Neuronal stem cell (in vitro differentiated cells): Measurements from ENCODE around the gene DNMT3L.

Source experiments
- DNase-seq: peaks from one replicate; pipeline ENCODE4 v3.0.0-alpha.2; 2013; ENCODE audit warnings: low spot score
- H2AFZ ChIP-seq: one replicate; pipeline ENCODE4 v1.6.1; 2013; ENCODE audit warnings: mild to moderate bottlenecking, low read length, inconsistent platforms
- H2AK5ac ChIP-seq: 2 replicates; pipeline ENCODE4 v1.6.1; 2013; ENCODE audit warnings: low read depth, mild to moderate bottlenecking, inconsistent platforms, low read length, moderate library complexity, mixed read lengths
- H2BK120ac ChIP-seq: 2 replicates; pipeline ENCODE4 v1.6.1; 2013; ENCODE audit warnings: low read depth, mild to moderate bottlenecking, inconsistent platforms, low read length, moderate library complexity, mixed read lengths
- H2BK12ac ChIP-seq: one replicate; pipeline ENCODE4 v1.6.1; 2013; ENCODE audit warnings: low read length, inconsistent platforms
- H2BK15ac ChIP-seq: 2 replicates; pipeline ENCODE4 v1.6.1; 2013; ENCODE audit warnings: mild to moderate bottlenecking, low read length, inconsistent platforms, mixed read lengths
- H2BK5ac ChIP-seq: one replicate; pipeline ENCODE4 v1.6.1; 2013; ENCODE audit warnings: inconsistent platforms, mild to moderate bottlenecking, low read length, moderate library complexity
- H3K14ac ChIP-seq: one replicate; pipeline ENCODE4 v1.6.1; 2013; ENCODE audit warnings: low read length, inconsistent platforms
- H3K18ac ChIP-seq: 2 replicates; pipeline ENCODE4 v1.6.1; 2013; ENCODE audit warnings: low read length, inconsistent platforms
- H3K23ac ChIP-seq: 2 replicates; pipeline ENCODE4 v1.6.1; 2013; ENCODE audit warnings: low read depth, mild to moderate bottlenecking, mixed read lengths, low read length, inconsistent platforms; ENCODE audit not compliant: poor library complexity
- H3K27ac ChIP-seq: replicated peaks from 3 replicates; pipeline ENCODE4 v1.5.1; 2013; ENCODE audit warnings: low read length, inconsistent platforms
- H3K27me3 ChIP-seq, 3 experiments: 2 replicates each; pipeline ENCODE4 v1.6.1; 2013; ENCODE audit warnings: low read length in 3 of 3, mild to moderate bottlenecking in 2 of 3, inconsistent platforms in 1 of 3, low read depth in 1 of 3, mixed read lengths in 1 of 3, moderate library complexity in 1 of 3; ENCODE audit not compliant: control insufficient read depth in 3 of 3, insufficient read depth in 3 of 3
- H3K36me3 ChIP-seq, 2 donors: replicated peaks in 1 of 2; 2 replicates each; pipeline ENCODE4 v1.6.1; 2013; ENCODE audit warnings: low read length in 2 of 2; ENCODE audit not compliant: control insufficient read depth in 2 of 2, insufficient read depth in 2 of 2
- H3K4ac ChIP-seq: 2 replicates; pipeline ENCODE4 v1.6.1; 2013; ENCODE audit warnings: inconsistent platforms, mild to moderate bottlenecking, low read length, moderate library complexity
- H3K4me1 ChIP-seq, 2 donors: 1 replicate in 1 of 2; 2 replicates in 1 of 2; pipeline ENCODE4 v1.6.1; 2013; ENCODE audit warnings: low read length in 2 of 2, low read depth in 1 of 2; ENCODE audit not compliant: control insufficient read depth in 2 of 2, insufficient read depth in 1 of 2
- H3K4me2 ChIP-seq: one replicate; pipeline ENCODE4 v1.6.1; 2013; ENCODE audit warnings: mild to moderate bottlenecking, low read length, inconsistent platforms; ENCODE audit not compliant: insufficient read depth, poor library complexity, severe bottlenecking
- H3K4me3 ChIP-seq, 2 donors: 2 replicates each; pipeline ENCODE4 v1.5.1; 2013; ENCODE audit warnings: low read length in 2 of 2, mild to moderate bottlenecking in 2 of 2, inconsistent platforms in 1 of 2, moderate library complexity in 1 of 2
- H3K79me1 ChIP-seq: one replicate; pipeline ENCODE4 v1.6.1; 2013; ENCODE audit warnings: low read depth, mild to moderate bottlenecking, inconsistent platforms, low read length, moderate library complexity
- H3K9ac ChIP-seq: one replicate; pipeline ENCODE4 v1.6.1; 2013; ENCODE audit warnings: mild to moderate bottlenecking, low read depth, low read length, inconsistent platforms; ENCODE audit not compliant: poor library complexity
- H3K9me3 ChIP-seq, 2 donors: replicated peaks in 1 of 2; 2 replicates each; pipeline versions ENCODE3 to v1.6.1; 2013; ENCODE audit warnings: low read length in 2 of 2, mild to moderate bottlenecking in 2 of 2, inconsistent platforms in 1 of 2, low read depth in 1 of 2, mixed read lengths in 1 of 2, moderate library complexity in 1 of 2; ENCODE audit not compliant: control insufficient read depth in 2 of 2, insufficient read depth in 1 of 2
- H4K8ac ChIP-seq: one replicate; pipeline ENCODE4 v1.6.1; 2013; ENCODE audit warnings: low read depth, mild to moderate bottlenecking, inconsistent platforms, low read length, moderate library complexity
- H4K91ac ChIP-seq: one replicate; pipeline ENCODE4 v1.6.1; 2013; ENCODE audit warnings: low read length, low read depth, mild to moderate bottlenecking, inconsistent platforms; ENCODE audit not compliant: poor library complexity
- WGBS, 2 donors: extraction: QIAGEN DNeasy Blood & Tissue Kit; methylation state at CpG; one replicate each; pipeline ENCODE4 v1.1.7; 2013; ENCODE audit warnings: missing lambda C conversion rate in 2 of 2, mixed read lengths in 1 of 2; ENCODE audit not compliant: insufficient read length in 2 of 2, insufficient replicate concordance in 1 of 2; ENCODE audit errors: extremely low coverage in 2 of 2; 5-methylcytosine and 5-hydroxymethylcytosine counted together

The DNMT3L gene

DNA sequence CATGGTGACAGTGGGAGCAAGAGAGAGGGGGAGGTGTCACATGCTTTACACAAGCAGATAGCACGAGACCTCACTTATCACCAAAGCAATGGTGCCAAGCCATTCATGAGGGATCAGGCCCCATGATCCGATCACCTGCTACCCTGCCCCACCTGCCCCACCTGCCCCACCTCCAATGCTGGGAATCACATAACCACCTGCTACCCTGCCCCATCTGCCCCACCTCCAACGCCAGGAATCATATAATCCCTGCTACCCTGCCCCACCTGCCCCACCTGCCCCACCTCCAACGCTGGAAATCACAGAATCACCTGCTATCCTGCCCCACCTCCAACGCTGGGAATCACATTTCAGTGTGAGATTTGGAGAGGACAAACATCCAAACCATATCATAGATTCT lies 13.3 kb upstream of the DNMT3L start:
- no peak overlapping the region for H3K23ac ChIP-seq
- no peak overlapping the region for H3K4me2 ChIP-seq
- no peak overlapping the region for H3K18ac ChIP-seq
- H2AK5ac ChIP-seq = no peak overlapping the region
- no peak overlapping the region for H3K27ac ChIP-seq
- DNase-seq = no peak
- no peak overlapping the region for H3K4ac ChIP-seq
- no peak overlapping the region for H2AFZ ChIP-seq
- H3K4me1 ChIP-seq = peaks cover 0 to 2% of the 10 kb centered on the region in 2 donors
- H3K36me3 ChIP-seq = no peaks in the 10 kb centered on the region
- H4K8ac ChIP-seq = no peak overlapping the region
- no peak overlapping the region for H4K91ac ChIP-seq
- H2BK120ac ChIP-seq = no peak overlapping the region
- H2BK5ac ChIP-seq = no peak overlapping the region
- H2BK15ac ChIP-seq = no peak overlapping the region
- H3K4me3 ChIP-seq = no peak overlapping the region
- H3K14ac ChIP-seq = peak overlapping the region; percentile 21
- no peaks in the 10 kb centered on the region for H3K9me3 ChIP-seq
- H3K27me3 ChIP-seq = peaks cover 0 to 4% (median 0%) of the 10 kb centered on the region in 3 experiments
- H2BK12ac ChIP-seq = no peak overlapping the region
- peak overlapping the region; percentile 60 for H3K9ac ChIP-seq
- WGBS, 2 donors = no CpG with 5 or more reads among the region's 5 CpGs
- peaks cover 3% of the 10 kb centered on the region for H3K79me1 ChIP-seq

DNA sequence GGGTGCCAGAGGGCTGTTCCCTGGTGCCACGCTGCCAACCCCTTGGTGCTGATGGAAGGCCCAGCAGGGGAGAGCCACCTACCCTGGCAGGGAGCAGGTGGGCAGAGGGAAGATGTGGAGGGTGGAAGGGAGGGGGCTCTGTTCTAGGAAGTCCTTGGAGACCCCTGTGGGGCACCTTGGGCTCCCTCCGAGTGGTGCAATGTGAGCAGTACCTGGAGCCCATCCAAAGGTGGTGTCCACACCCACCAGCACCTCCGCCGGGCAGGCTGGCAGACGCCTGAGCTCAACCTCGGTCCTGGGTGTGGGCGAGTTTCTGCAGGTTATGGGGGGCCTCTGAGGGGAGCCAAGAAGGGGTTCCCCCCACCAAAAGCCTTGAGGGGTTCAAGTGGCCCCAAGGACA lies 11.3 kb upstream of the DNMT3L start:
- Histone ChIP-seq H3K27me3 (peaks cover 0 to 4% (median 0%) of the 10 kb centered on the region in 3 experiments), H2BK12ac (no peak overlapping the region), H3K4ac (no peak overlapping the region), H3K27ac (no peak overlapping the region), H4K91ac (no peak overlapping the region), H2AK5ac (peak overlapping the region; percentile 28), H2BK15ac (peak overlapping the region; percentile 67), H3K4me2 (no peak overlapping the region), H3K18ac (peak overlapping the region; percentile 71), H3K9me3 (no peaks in the 10 kb centered on the region), H3K36me3 (no peaks in the 10 kb centered on the region), H3K9ac (no peak overlapping the region), H4K8ac (no peak overlapping the region), H3K79me1 (peaks cover 3% of the 10 kb centered on the region), H2AFZ (no peak overlapping the region), H2BK120ac (no peak overlapping the region), H3K23ac (peak overlapping the region; percentile 85), H3K4me3 (no peak overlapping the region), H2BK5ac (no peak overlapping the region), H3K4me1 (peaks cover 0 to 2% of the 10 kb centered on the region in 2 donors), H3K14ac (no peak overlapping the region)
- WGBS, 2 donors = no CpG with 5 or more reads among the region's 7 CpGs
- no peak for DNase-seq

- H3K4me1 ChIP-seq = peaks cover 0 to 2% of the 10 kb centered on the region in 2 donors
- H3K4ac ChIP-seq = no peak overlapping the region
- H3K4me3 ChIP-seq = peak overlapping the region in 1 of 2 donors; percentile 12
- peak overlapping the region; percentile 78 for H3K14ac ChIP-seq
- peak overlapping the region; percentile 82 for H2BK5ac ChIP-seq
- peaks cover 0 to 4% (median 0%) of the 10 kb centered on the region in 3 experiments for H3K27me3 ChIP-seq
- no peak overlapping the region for H2BK120ac ChIP-seq
- no peaks in the 10 kb centered on the region for H3K9me3 ChIP-seq
- H3K9ac ChIP-seq = no peak overlapping the region
- H3K18ac ChIP-seq = peak overlapping the region; percentile 59
- H2BK12ac ChIP-seq = no peak overlapping the region
- no peaks in the 10 kb centered on the region for H3K36me3 ChIP-seq
- no peak overlapping the region for H3K27ac ChIP-seq
- H2AFZ ChIP-seq = peak overlapping the region; percentile 52
- no CpG with 5 or more reads among the region's 18 CpGs for WGBS, 2 donors
- H4K8ac ChIP-seq = no peak overlapping the region
- peak overlapping the region; percentile 62 for H2BK15ac ChIP-seq
- peaks cover 3% of the 10 kb centered on the region for H3K79me1 ChIP-seq
- no peak for DNase-seq
- peak overlapping the region; percentile 16 for H3K23ac ChIP-seq
- H3K4me2 ChIP-seq = no peak overlapping the region
- no peak overlapping the region for H4K91ac ChIP-seq
- H2AK5ac ChIP-seq = peak overlapping the region; percentile 78
Measured at GRCh38 chr21:44272284-44272858, 10.7 kb upstream of the DNMT3L start.

DNA sequence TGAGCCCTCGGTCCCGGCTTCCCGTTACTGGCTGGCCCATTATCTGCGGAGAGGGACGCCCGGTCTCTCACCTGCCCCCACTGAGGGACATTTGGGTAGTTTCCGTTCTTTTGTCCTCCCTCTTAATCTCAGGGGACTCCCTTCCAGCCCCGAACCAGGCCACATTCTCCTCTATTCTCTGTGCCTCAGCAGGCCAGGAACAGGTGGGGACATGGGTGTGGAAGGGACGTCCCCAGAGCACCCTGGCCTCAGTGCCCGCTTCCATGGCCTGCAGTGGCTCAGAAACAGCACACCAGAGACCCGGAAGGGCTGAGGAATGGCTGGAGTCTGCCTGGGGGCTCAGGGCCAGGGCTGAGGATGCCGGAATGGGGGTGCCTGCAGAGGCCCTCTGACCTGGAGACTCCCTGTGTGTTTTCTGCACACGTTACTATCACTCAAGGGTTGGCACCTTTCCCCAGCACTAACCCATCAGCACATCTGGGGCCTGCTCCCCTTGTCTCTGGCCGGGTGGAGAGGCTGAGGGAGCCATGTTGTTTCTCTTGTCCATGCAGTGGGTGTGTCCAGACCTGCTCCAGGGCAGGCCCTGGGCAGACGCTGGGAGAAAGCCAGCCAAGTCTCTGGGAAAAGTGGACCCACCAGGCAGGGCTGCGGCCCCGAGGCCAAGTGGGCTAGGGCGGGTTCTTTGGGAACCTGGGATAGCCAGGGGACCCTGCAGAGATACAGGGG lies 10.0 kb upstream of the DNMT3L start:
- H2BK12ac ChIP-seq = peak overlapping the region; percentile 77
- H3K79me1 ChIP-seq = peaks cover 3% of the 10 kb centered on the region
- peaks cover 0 to 2% of the 10 kb centered on the region in 2 donors for H3K4me1 ChIP-seq
- no peak for DNase-seq
- H3K9ac ChIP-seq = peak overlapping the region; percentile 60
- H3K36me3 ChIP-seq = no peaks in the 10 kb centered on the region
- no peaks in the 10 kb centered on the region for H3K9me3 ChIP-seq
- H3K23ac ChIP-seq = peak overlapping the region; percentile 73
- H2AFZ ChIP-seq = peak overlapping the region; percentile 52
- peak overlapping the region; percentile 25 for H2AK5ac ChIP-seq
- H4K91ac ChIP-seq = no peak overlapping the region
- peak overlapping the region; percentile 78 for H3K14ac ChIP-seq
- no CpG with 5 or more reads among the region's 18 CpGs for WGBS, 2 donors
- H2BK120ac ChIP-seq = no peak overlapping the region
- H2BK5ac ChIP-seq = peak overlapping the region; percentile 82
- H3K4ac ChIP-seq = peak overlapping the region; percentile 76
- no peak overlapping the region for H3K4me3 ChIP-seq
- no peak overlapping the region for H3K4me2 ChIP-seq
- peak overlapping the region; percentile 62 for H2BK15ac ChIP-seq
- H3K27ac ChIP-seq = no peak overlapping the region
- no peak overlapping the region for H4K8ac ChIP-seq
- peaks cover 0 to 4% (median 0%) of the 10 kb centered on the region in 3 experiments for H3K27me3 ChIP-seq
- peak overlapping the region; percentile 94 for H3K18ac ChIP-seq
